Activated CD4-positive, CD25-positive, alpha-beta regulatory T cell treated with anti-CD3 and anti-CD28 coated beads, Interleukin-2, amount 50 U/mL, for 24 hours (primary cell): ENCODE results near the gene SEMA4A.
"Not testable (repeated sequence)": the region's sequence is repeated elsewhere in the genome, so short reads cannot be mapped to it uniquely, and the experiment has no call there.

ENCODE experiments used
- ATAC-seq, 2 donors: fragments of 150-1000 bp; cut with Tn5 transposase; one replicate each; pipeline ENCODE4 v1.10.0; 2021; ENCODE audit warnings: mild to moderate bottlenecking in 1 of 2, moderate library complexity in 1 of 2

Gene SEMA4A

GRCh38 chr1:156198831-156199349, 45.5 kb downstream of the SEMA4A start:
- peak; percentile 73 for ATAC-seq

- ATAC-seq: no peak
Measured at GRCh38 chr1:156200044-156200443, 46.7 kb downstream of the SEMA4A start.

- no peak for ATAC-seq
Measured at GRCh38 chr1:156203331-156203730, 49.9 kb downstream of the SEMA4A start.

- ATAC-seq: no peak
Measured at GRCh38 chr1:156204686-156205085, 51.3 kb downstream of the SEMA4A start.

GRCh38 chr1:156211243-156211642, 57.9 kb downstream of the SEMA4A start:
- no peak for ATAC-seq

- ATAC-seq: no peak
Measured at GRCh38 chr1:156212130-156212529, 58.7 kb downstream of the SEMA4A start.

GRCh38 chr1:156212833-156213643, 59.7 kb downstream of the SEMA4A start, which contains the start of gene PMF1:
Gene PMF1 (plus strand): TSS chr1:156213007. CDS start chr1:156213016, 9 bp downstream.
- ATAC-seq: peak; percentile 87 to 91

GRCh38 chr1:156213644-156213966, 60.2 kb downstream of the SEMA4A start:
- ATAC-seq: no peak

- peak; percentile 13 to 20 for ATAC-seq
Measured at GRCh38 chr1:156214024-156214748, 60.8 kb downstream of the SEMA4A start.

GRCh38 chr1:156216361-156217086, 63.1 kb downstream of the SEMA4A start:
- not testable (repeated sequence) for ATAC-seq

- ATAC-seq: peak; percentile 52 to 58
Measured at GRCh38 chr1:156217871-156218270, 64.5 kb downstream of the SEMA4A start.

- ATAC-seq: no peak
Measured at GRCh38 chr1:156220226-156220625, 66.8 kb downstream of the SEMA4A start.

GRCh38 chr1:156221986-156222692, 68.8 kb downstream of the SEMA4A start:
- no peak for ATAC-seq

- no peak for ATAC-seq
Measured at GRCh38 chr1:156225677-156226014, 72.3 kb downstream of the SEMA4A start.

GRCh38 chr1:156226116-156226538, 72.7 kb downstream of the SEMA4A start:
- ATAC-seq: peak; percentile 5 to 10

- ATAC-seq: no peak
Measured at GRCh38 chr1:156226782-156227181, 73.4 kb downstream of the SEMA4A start.
